ENCODE measurements around the gene SNX24. TPM values are rescaled to one million over a fixed set of nuclear protein-coding genes. Genes with fewer than 3 reads are reported as not detected.
A peak's percentile ranks its signal among the peaks of the same experiment; 100 is the strongest.

Gene SNX24
- total RNA-seq, 1 donor from 2014 or later: 16.0 TPM

- Histone ChIP-seq H3K27me3 (ENCODE audit: low read depth) (no peaks in the 10 kb centered on the region), H3K4me1 (peaks cover 37% of the 10 kb centered on the region), H3K27ac (replicated peaks) (no peak overlapping the region), H3K36me3 (no peaks in the 10 kb centered on the region), H3K4me3 (no peak overlapping the region), H3K9me3 (replicated peaks) (no peaks in the 10 kb centered on the region)
- intact Hi-C loops (cut with micrococcal nuclease): no loop called here
- no peak for TF ChIP-seq CTCF (IDR thresholded peaks at IDR 0.05; ENCODE audit: borderline replicate concordance)
- DNase-seq: peak; percentile 64
These were observed 92.5 kb downstream of the SNX24 start for GRCh38 chr5:122937914-122938313.

- H3K27ac ChIP-seq (replicated peaks): no peak overlapping the region
- H3K27me3 ChIP-seq (ENCODE audit: low read depth): no peaks in the 10 kb centered on the region
- TF ChIP-seq CTCF (IDR thresholded peaks at IDR 0.05; ENCODE audit: borderline replicate concordance): no peak
- intact Hi-C loops (cut with micrococcal nuclease): no loop called here
- H3K36me3 ChIP-seq: no peaks in the 10 kb centered on the region
- no peaks in the 10 kb centered on the region for H3K9me3 ChIP-seq (replicated peaks)
- DNase-seq: no peak
- no peak overlapping the region for H3K4me3 ChIP-seq
- H3K4me1 ChIP-seq: peaks cover 41% of the 10 kb centered on the region
These were observed 95.5 kb downstream of the SNX24 start for GRCh38 chr5:122940890-122941289.

- no peaks in the 10 kb centered on the region for H3K9me3 ChIP-seq (replicated peaks)
These were observed 96.3 kb downstream of the SNX24 start for GRCh38 chr5:122941737-122942136.

GRCh38 chr5:122942164-122942914 lies 96.9 kb downstream of the SNX24 start:
- no peak for DNase-seq
- H3K4me1 ChIP-seq: peaks cover 34% of the 10 kb centered on the region
- H3K36me3 ChIP-seq: no peaks in the 10 kb centered on the region
- no peak overlapping the region for H3K4me3 ChIP-seq
- intact Hi-C loops (cut with micrococcal nuclease): no loop called here
- no peaks in the 10 kb centered on the region for H3K9me3 ChIP-seq (replicated peaks)
- TF ChIP-seq CTCF (IDR thresholded peaks at IDR 0.05; ENCODE audit: borderline replicate concordance): no peak
- H3K27ac ChIP-seq (replicated peaks): no peak overlapping the region
- H3K27me3 ChIP-seq (ENCODE audit: low read depth): no peaks in the 10 kb centered on the region

More at GRCh38 chr5:122941737-122942136, 96.3 kb downstream of the SNX24 start:
- intact Hi-C loops (cut with micrococcal nuclease): no loop called here
- Histone ChIP-seq H3K4me1 (peaks cover 37% of the 10 kb centered on the region), H3K36me3 (no peaks in the 10 kb centered on the region), H3K27me3 (ENCODE audit: low read depth) (no peaks in the 10 kb centered on the region), H3K4me3 (no peak overlapping the region), H3K27ac (replicated peaks) (no peak overlapping the region)
- no peak for TF ChIP-seq CTCF (IDR thresholded peaks at IDR 0.05; ENCODE audit: borderline replicate concordance)
- no peak for DNase-seq

GRCh38 chr5:122943050-122943698 lies 97.8 kb downstream of the SNX24 start:
- intact Hi-C loops (cut with micrococcal nuclease): no loop called here
- Histone ChIP-seq H3K36me3 (peaks cover 5% of the 10 kb centered on the region), H3K9me3 (replicated peaks) (no peaks in the 10 kb centered on the region)

More at GRCh38 chr5:122943050-122943698, 97.8 kb downstream of the SNX24 start:
- Histone ChIP-seq H3K4me3 (no peak overlapping the region), H3K27ac (replicated peaks) (no peak overlapping the region), H3K27me3 (ENCODE audit: low read depth) (no peaks in the 10 kb centered on the region), H3K4me1 (peaks cover 25% of the 10 kb centered on the region)
- TF ChIP-seq CTCF (IDR thresholded peaks at IDR 0.05; ENCODE audit: borderline replicate concordance): no peak
- no peak for DNase-seq

Measured in left ventricle myocardium inferior (tissue), 1 donor.